Activated naive CD4-positive, alpha-beta T cell treated with anti-CD3 and anti-CD28 coated beads for 36 hours (primary cell): ENCODE data around the gene B4GALNT3. TPM values are rescaled to one million over a fixed set of nuclear protein-coding genes. Genes with fewer than 3 reads are reported as not detected.

ENCODE experiments used
- CTCF ChIA-PET: fragments of 350-600 bp; sonication (Branson Sonifier 250); formaldehyde crosslinking; loops from one replicate; lab custom pipeline; 2021; ENCODE audit warnings: antibody characterized with exemption; lab: Charles Lee
- DNase-seq: peaks from one replicate; pipeline ENCODE4 v3.0.0-alpha.2; 2020
- H3K27ac Mint-ChIP-seq: one replicate; pipeline ENCODE4 v1.8.0; 2021; ENCODE audit warnings: mild to moderate bottlenecking, mixed read lengths
- H3K27me3 Mint-ChIP-seq: one replicate; pipeline ENCODE4 v1.8.0; 2021; ENCODE audit warnings: low read depth, mixed read lengths
- H3K36me3 Mint-ChIP-seq: one replicate; pipeline ENCODE4 v1.8.0; 2021; ENCODE audit warnings: low read depth, mixed read lengths
- H3K4me1 Mint-ChIP-seq: one replicate; pipeline ENCODE4 v1.8.0; 2021; ENCODE audit warnings: low read depth, mixed read lengths
- H3K4me3 Mint-ChIP-seq: one replicate; pipeline ENCODE4 v1.8.0; 2021; ENCODE audit warnings: mild to moderate bottlenecking, moderate library complexity, mixed read lengths
- H3K9me3 Mint-ChIP-seq: one replicate; pipeline ENCODE4 v1.8.0; 2021; ENCODE audit warnings: mixed read lengths
- intact Hi-C: fragments of 100-400 bp; cut with micrococcal nuclease; formaldehyde crosslinking; loops from one replicate; pipeline ENCODE4 v1.15.1; 2023
- total RNA-seq, 2 experiments: library from RNA; stranded (reverse); gene quantifications; one replicate each; pipeline ENCODE4 v1.2.3, GENCODE V29; 2021

The B4GALNT3 gene
- total RNA-seq, 2 experiments from 2014 or later, result 1.1 to 1.2 TPM

DNA sequence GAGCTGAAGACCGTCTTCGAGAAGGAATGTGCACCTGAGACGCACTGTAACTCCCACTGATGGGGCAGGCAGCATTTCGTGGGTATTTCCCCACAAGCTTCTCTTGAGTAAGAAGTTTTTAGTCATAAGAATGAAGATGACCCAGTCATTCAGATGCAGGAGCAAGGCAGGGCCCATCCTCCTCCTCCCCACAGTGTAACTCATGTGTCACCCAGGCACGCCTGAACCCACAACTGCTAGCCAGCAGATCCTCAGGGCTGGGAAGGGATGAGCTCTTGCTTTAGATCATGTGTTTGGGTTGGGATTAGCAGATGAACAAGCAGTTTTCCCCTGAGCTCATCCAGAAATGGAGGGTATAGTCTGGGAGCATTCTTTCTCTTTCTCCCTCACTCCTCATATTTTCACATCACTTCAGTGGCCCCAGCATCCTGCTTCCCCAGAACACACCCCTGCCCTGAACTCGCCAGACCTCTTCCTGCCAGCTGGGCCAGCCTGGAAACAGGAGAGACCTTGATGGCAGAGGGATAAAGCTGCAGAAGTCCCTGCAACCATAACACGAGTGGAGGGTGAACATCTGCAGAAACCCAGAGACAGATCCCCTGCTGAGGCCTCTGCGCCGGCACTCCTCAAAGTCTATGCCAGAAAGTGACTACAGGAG, 73.3 kb downstream of the B4GALNT3 start:
- Mint-ChIP-seq H3K4me3 (no peak overlapping the region), H3K36me3 (peaks cover 4% of the 10 kb centered on the region), H3K27ac (no peak overlapping the region), H3K4me1 (no peaks in the 10 kb centered on the region), H3K27me3 (no peaks in the 10 kb centered on the region), H3K9me3 (peaks cover 13% of the 10 kb centered on the region)
- CTCF ChIA-PET, result interaction anchor here (1.1 to 2.3 kb wide), 5 partner anchors 12 to 81 kb away, joined by 3 to 12 read pairs (median 3); no protein-coding TSS in a partner anchor
- intact Hi-C loops, result no loop called here
- no peak for DNase-seq

DNA sequence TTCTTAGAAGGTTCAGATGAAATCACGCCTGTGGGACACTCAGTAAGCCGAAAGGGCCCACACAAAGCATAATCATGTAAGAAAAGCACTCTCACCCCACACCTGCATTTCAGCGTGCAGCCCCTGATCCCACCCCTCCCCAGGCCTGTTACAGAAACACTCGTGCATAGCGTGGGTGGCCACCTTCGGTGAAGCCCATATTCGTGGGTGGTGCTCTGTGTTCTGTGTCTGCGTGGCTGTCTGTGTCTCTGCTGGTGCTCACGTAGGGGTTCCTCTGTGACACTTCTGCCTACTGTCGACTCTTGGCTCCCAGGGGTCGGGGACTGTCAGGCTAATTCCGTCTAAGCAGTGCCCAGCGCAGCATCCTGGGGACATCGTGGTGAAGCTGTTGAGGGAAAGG, 74.0 kb downstream of the B4GALNT3 start:
- CTCF ChIA-PET, result interaction anchor here (1.1 to 2.3 kb wide), 3 partner anchors 13 to 81 kb away, joined by 3 to 12 read pairs (median 4); no protein-coding TSS in a partner anchor
- intact Hi-C loops, result no loop called here
- no peak overlapping the region for H3K27ac Mint-ChIP-seq
- H3K9me3 Mint-ChIP-seq, result peaks cover 13% of the 10 kb centered on the region
- peaks cover 4% of the 10 kb centered on the region for H3K36me3 Mint-ChIP-seq
- no peak overlapping the region for H3K4me3 Mint-ChIP-seq
- no peaks in the 10 kb centered on the region for H3K27me3 Mint-ChIP-seq
- DNase-seq, result no peak
- H3K4me1 Mint-ChIP-seq, result peaks cover 1% of the 10 kb centered on the region

DNA sequence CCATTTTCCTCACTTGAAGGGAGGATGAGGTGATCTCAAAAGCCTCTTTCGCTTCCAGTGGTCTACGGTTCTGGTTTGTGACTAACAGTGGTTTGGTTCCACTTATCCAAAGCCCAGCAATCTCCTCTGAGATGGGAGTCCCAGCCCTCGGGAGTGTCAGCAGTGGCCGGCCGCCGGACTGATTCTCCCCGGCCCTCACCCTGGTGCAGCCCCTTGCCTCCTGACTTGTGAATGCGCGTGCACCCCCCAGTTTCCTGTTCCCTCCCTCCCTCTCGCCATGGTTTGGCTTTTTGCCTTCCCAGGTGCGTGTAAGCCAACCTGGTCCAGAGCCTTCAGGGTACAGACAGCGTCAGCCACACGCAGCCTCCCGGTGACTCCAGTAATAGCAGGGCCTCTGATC, 74.5 kb downstream of the B4GALNT3 start:
- H3K9me3 Mint-ChIP-seq, result peaks cover 13% of the 10 kb centered on the region
- CTCF ChIA-PET, result interaction anchor here (1.4 to 2.3 kb wide), 2 partner anchors 73 to 82 kb away, joined by 3 to 12 read pairs; no protein-coding TSS in a partner anchor
- peaks cover 6% of the 10 kb centered on the region for H3K4me1 Mint-ChIP-seq
- H3K36me3 Mint-ChIP-seq, result peaks cover 4% of the 10 kb centered on the region
- H3K4me3 Mint-ChIP-seq, result no peak overlapping the region
- intact Hi-C loops, result no loop called here
- no peak overlapping the region for H3K27ac Mint-ChIP-seq
- no peak for DNase-seq
- no peaks in the 10 kb centered on the region for H3K27me3 Mint-ChIP-seq

DNA sequence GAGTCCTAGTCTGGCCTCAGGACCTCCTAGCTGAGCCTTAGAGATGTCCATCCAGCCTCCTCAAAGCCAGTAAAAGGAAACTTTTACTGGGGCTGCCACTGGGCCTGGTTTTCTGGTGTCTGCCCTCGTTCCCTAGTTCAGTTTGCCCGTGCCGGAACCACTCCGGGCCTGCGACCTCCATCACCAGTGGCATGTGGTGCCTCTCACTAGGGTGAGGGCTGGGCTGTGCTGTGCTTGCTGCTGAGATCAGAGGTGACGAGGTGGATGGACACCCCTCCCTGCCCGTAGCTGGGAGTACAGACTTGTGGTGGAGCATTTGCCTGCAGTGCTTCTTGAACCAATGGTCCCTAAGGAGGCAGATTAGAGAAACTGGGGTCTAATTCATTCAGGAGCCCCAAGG, 75.7 kb downstream of the B4GALNT3 start:
- Mint-ChIP-seq H3K9me3 (peaks cover 13% of the 10 kb centered on the region), H3K4me3 (no peak overlapping the region), H3K36me3 (peaks cover 4% of the 10 kb centered on the region), H3K27ac (no peak overlapping the region), H3K27me3 (no peaks in the 10 kb centered on the region), H3K4me1 (peaks cover 16% of the 10 kb centered on the region)
- CTCF ChIA-PET, result interaction anchor here (1.2 to 5.6 kb wide), 2 partner anchors 12 to 80 kb away, joined by 5 to 34 read pairs; no protein-coding TSS in a partner anchor
- intact Hi-C loops, result no loop called here
- no peak for DNase-seq

DNA sequence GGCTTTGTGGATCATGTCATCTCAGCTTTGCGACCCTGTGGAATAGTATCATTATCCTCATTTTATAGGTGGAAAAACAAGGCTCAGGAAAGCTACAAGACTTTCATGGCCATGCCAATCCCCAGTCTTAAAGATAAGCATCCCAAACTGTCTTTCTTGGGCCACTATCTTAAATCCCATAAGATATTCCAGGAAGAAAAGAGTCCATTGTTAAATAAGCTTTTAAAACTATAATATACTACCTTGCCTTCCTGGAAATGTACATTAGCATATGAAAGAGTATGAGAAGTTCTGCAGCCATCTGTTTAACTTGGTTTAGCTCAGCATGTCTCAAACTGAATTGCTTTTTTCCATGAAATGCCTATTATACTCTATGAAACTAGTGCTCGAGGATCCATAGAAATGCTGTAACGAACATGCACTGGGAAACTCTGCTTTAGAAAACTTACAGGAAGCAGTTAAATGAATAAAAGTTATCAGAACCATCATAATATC, 77.1 kb downstream of the B4GALNT3 start:
- H3K36me3 Mint-ChIP-seq, result peaks cover 4% of the 10 kb centered on the region
- no peak for DNase-seq
- intact Hi-C loops, result no loop called here
- peaks cover 10% of the 10 kb centered on the region for H3K9me3 Mint-ChIP-seq
- peaks cover 22% of the 10 kb centered on the region for H3K4me1 Mint-ChIP-seq
- H3K27ac Mint-ChIP-seq, result no peak overlapping the region
- no peak overlapping the region for H3K4me3 Mint-ChIP-seq
- H3K27me3 Mint-ChIP-seq, result no peaks in the 10 kb centered on the region
- CTCF ChIA-PET, result interaction anchor here (0.8 to 5.6 kb wide), 5 partner anchors 8 to 82 kb away, joined by 3 to 34 read pairs (median 5); no protein-coding TSS in a partner anchor

DNA sequence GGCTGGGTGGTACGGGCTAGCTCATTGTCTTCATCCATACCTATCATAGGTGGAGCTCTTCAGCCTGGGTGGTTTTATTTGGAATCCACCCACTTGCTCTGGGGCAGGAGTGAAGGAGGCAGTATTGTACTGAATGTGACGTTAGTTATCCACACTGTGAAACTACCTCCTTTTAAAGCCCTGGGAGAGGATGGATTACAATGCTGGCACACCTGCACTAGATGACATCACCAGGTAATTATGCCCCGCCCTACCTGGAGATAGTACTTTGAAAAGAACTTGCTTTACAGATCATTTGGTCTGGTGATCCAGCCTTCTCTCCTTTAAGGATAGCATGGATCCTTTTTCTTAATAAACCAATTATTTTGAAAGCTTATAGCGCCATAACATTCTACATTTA, 78.0 kb downstream of the B4GALNT3 start:
- peaks cover 27% of the 10 kb centered on the region for H3K4me1 Mint-ChIP-seq
- CTCF ChIA-PET, result interaction anchor here (1.1 to 5.6 kb wide), 3 partner anchors 10 to 83 kb away, joined by 3 to 34 read pairs (median 19); no protein-coding TSS in a partner anchor

DNA sequence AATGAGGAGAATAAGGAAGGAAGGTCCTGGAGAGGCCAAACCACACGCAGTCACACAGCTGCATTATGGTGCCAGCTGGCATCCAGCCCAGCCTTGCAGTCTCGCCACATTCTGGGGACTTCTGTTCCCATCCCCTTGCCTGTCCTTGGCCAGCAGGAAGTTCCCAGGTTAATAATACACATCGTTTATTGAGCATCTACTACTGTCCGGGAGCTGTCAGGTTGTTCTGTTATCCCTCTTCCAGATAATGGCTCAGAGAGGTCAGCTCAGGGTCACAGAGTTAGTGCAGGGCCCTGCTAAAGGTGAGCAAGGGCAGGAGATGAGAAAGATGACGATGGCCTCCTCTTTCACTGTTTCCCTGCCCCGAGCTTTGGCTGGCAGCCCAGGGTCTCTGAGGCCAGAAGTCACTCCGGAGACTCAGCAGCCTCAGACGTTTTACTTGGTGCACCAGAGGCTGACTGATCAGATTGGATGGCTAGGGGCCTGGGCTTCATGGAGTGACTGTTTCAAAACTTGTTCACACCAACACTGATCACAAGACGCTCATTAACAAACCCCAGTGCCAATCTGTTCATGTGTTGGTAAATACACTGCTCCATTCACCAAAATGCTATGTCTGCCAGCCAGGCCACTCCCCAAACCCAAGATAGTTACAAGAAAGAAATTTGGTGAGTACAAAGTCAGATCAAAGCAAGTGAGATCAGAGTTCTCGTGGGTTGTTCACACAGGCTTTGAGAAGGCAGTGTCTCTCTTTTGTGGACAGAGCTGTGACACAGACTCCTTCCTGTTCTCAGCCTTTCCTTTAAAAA, 79.2 kb downstream of the B4GALNT3 start:
- H3K4me1 Mint-ChIP-seq, result peaks cover 28% of the 10 kb centered on the region
- H3K36me3 Mint-ChIP-seq, result no peaks in the 10 kb centered on the region
- H3K27me3 Mint-ChIP-seq, result no peaks in the 10 kb centered on the region
- no peak overlapping the region for H3K4me3 Mint-ChIP-seq
- intact Hi-C loops, result no loop called here
- CTCF ChIA-PET, result interaction anchor here (0.6 to 5.6 kb wide), 5 partner anchors 9 to 578 kb away, joined by 3 to 34 read pairs (median 4); no protein-coding TSS in a partner anchor
- no peak overlapping the region for H3K27ac Mint-ChIP-seq
- H3K9me3 Mint-ChIP-seq, result no peaks in the 10 kb centered on the region
- DNase-seq, result peak; percentile 46

More for the DNA sequence above, 78.0 kb downstream of the B4GALNT3 start:
- Mint-ChIP-seq H3K27ac (no peak overlapping the region), H3K9me3 (peaks cover 1% of the 10 kb centered on the region), H3K27me3 (no peaks in the 10 kb centered on the region), H3K4me3 (no peak overlapping the region), H3K36me3 (no peaks in the 10 kb centered on the region)
- no peak for DNase-seq
- intact Hi-C loops, result no loop called here

DNA sequence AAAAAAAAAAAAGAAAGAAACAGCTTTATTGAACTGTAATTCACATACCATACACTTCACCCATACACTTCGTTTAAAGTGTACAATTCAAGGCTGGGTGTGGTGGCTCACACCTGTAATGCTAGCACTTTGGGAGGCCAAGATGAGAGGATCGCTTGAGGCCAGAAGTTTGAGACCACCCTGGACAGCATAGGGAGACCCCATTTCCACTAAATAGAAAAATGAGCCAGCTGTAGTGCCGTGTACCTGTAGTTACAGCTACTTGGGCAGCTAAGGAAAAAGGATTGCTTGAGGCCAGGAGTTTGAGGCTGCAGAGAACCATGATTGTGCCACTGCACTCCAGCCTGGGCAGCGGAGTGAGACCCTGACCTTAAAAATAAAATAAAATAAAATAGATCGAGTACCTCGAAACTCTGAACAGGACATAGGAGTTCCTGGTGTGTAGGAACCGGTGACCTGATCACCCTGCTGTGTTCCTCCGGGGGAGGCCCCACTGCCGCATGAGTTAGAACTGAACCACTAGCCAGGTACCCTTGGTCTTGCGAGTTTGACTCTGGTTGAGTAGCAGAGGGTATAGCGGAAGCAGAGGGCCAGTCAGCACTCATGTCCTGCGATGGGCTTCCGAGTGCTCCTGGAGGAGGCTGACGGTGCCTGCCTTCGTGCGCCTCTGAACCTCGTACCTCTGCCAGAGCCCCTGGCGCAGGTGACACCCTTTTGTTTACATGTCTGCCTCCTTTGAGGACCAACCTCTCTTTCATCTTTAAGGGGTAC, 80.0 kb downstream of the B4GALNT3 start:
- intact Hi-C loops, result no loop called here
- no peak overlapping the region for H3K4me3 Mint-ChIP-seq
- H3K4me1 Mint-ChIP-seq, result peaks cover 31% of the 10 kb centered on the region
- H3K36me3 Mint-ChIP-seq, result no peaks in the 10 kb centered on the region
- no peak overlapping the region for H3K27ac Mint-ChIP-seq
- H3K27me3 Mint-ChIP-seq, result peaks cover 5% of the 10 kb centered on the region
- CTCF ChIA-PET, result interaction anchor here (0.6 to 5.6 kb wide), 5 partner anchors 8 to 553 kb away, joined by 3 to 34 read pairs (median 5); no protein-coding TSS in a partner anchor
- H3K9me3 Mint-ChIP-seq, result no peaks in the 10 kb centered on the region
- DNase-seq, result no peak

DNA sequence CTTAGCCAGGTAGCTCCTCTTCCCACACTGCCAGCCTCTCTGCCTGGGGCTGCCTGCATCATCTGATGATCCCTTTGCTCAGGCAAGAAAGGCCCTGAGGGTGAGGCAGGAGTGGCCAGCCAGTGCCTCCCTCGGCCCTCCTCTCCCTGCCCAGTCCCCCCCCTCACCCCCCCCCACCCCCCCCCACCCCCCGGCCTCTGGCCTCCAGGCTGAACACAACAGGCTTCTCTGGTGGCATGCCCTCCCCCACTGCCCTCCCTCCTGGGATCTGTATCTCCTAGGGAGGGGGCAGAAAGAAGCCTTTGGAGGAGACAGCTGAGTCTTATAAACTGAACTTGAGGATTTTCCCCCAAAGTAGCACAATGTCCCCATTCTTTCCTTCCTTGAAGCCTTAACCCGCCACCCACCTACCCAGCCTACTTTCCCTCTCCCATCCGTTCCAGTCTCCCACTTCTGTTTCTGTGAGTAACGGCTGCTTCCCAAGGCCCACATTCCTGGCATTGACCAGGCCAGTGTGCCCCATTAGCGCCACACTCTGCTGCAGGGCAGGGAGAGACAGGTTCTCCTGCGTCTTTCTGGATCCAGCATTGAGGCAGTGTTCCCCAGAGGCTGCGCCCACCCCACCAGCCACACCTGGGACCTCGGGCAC, 82.1 kb downstream of the B4GALNT3 start:
- no peaks in the 10 kb centered on the region for H3K36me3 Mint-ChIP-seq
- H3K4me3 Mint-ChIP-seq, result no peak overlapping the region
- peaks cover 31% of the 10 kb centered on the region for H3K4me1 Mint-ChIP-seq
- CTCF ChIA-PET, result interaction anchor here (0.9 to 1.3 kb wide), 3 partner anchors 88 to 99 kb away, joined by 3 to 7 read pairs (median 3); no protein-coding TSS in a partner anchor
- DNase-seq, result no peak
- intact Hi-C loops, result no loop called here
- H3K27me3 Mint-ChIP-seq, result peaks cover 11% of the 10 kb centered on the region
- no peak overlapping the region for H3K27ac Mint-ChIP-seq
- no peaks in the 10 kb centered on the region for H3K9me3 Mint-ChIP-seq

DNA sequence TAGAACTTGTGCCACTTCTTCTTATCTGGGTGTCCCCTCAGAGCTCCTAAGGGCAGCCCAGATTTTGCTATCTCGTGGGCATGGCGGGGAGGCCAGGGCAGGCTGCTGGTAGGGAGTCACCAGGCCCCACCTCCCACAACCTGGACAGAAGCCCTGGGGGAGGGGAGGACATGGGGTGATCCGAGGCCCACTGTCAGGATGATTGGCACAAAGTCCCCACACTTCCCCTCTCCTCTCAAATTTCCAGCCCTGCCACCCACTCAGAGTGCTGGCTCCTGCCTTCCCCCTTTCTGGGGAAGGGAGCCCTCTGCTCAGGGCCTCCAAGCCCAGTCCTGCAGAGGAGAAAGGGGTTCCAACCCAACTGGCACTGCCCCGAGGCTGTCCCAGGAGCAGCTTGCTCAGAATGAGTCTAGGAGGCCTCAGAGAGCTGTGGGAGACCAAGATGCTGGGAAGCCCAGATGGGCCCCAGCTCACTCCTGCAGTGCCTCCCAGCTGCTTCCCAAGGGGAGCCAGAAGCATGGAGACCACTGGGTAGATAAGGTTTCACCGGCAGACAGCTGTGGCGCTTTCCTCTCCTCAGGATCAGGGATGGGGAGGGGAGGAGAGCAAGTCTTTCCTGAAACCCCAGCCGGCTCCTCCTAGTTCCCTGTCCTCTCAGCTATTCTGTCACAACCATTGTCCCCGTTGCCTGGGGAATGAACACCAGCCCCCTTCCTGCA, 82.8 kb downstream of the B4GALNT3 start:
- Mint-ChIP-seq H3K4me1 (peaks cover 34% of the 10 kb centered on the region), H3K4me3 (no peak overlapping the region), H3K27me3 (peaks cover 11% of the 10 kb centered on the region), H3K9me3 (no peaks in the 10 kb centered on the region), H3K27ac (no peak overlapping the region), H3K36me3 (no peaks in the 10 kb centered on the region)
- intact Hi-C loops, result no loop called here
- no peak for DNase-seq
- CTCF ChIA-PET, result interaction anchor here (0.6 to 3.1 kb wide), 3 partner anchors 90 to 389 kb away, joined by 3 to 25 read pairs (median 3); no protein-coding TSS in a partner anchor

DNA sequence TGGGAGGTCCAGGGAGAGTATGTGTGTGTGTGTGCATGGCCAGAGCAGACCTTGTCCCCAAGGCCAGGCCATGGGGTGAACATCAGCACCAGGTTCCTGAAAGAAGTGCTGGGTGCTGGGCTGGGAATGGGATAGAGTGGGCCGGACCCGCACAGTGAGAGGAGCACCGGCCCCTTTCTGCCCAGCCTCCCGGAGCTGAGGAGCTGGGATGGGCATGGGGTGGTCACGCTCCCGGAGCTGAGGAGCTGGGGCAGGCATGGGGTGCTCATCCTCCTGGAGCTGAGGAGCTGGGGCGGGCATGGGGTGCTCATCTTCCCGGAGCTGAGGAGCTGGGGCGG, 83.3 kb downstream of the B4GALNT3 start:
- H3K4me3 Mint-ChIP-seq, result no peak overlapping the region
- DNase-seq, result no peak
- no peak overlapping the region for H3K27ac Mint-ChIP-seq
- H3K27me3 Mint-ChIP-seq, result peaks cover 11% of the 10 kb centered on the region
- no peaks in the 10 kb centered on the region for H3K9me3 Mint-ChIP-seq
- CTCF ChIA-PET, result interaction anchor here (0.6 to 3.1 kb wide), 3 partner anchors 90 to 389 kb away, joined by 3 to 25 read pairs (median 3); no protein-coding TSS in a partner anchor
- H3K4me1 Mint-ChIP-seq, result peaks cover 34% of the 10 kb centered on the region
- intact Hi-C loops, result no loop called here
- H3K36me3 Mint-ChIP-seq, result no peaks in the 10 kb centered on the region
